ENCODE results near the gene GNA14. TPM values are rescaled to one million over a fixed set of nuclear protein-coding genes. Genes with fewer than 3 reads are reported as not detected.

The GNA14 gene
- total RNA-seq, 1 experiment from 2014 or later: 1.2 TPM

GRCh38 chr9:77672183-77672582 lies 24.1 kb upstream of the GNA14 start:
- no peaks in the 10 kb centered on the region for H4K20me1 ChIP-seq (ENCODE audit: low read length)
- BruUV-seq (replicated peaks): no TSS peak
- no peaks in the 10 kb centered on the region for H3K27me3 ChIP-seq (ENCODE audit: low read length)
- no peaks in the 10 kb centered on the region for H3K79me2 ChIP-seq (ENCODE audit: low read length)
- H3K4me3 ChIP-seq (ENCODE audit: low read length): no peak overlapping the region
- no peak overlapping the region for H3K4me2 ChIP-seq (ENCODE audit: low read length)
- no peak overlapping the region for H2AFZ ChIP-seq (ENCODE audit: low read length)
- no peaks in the 10 kb centered on the region for H3F3A ChIP-seq (ENCODE audit: low read length, unreplicated experiment)
- no peak overlapping the region for H3K9ac ChIP-seq (ENCODE audit: low read length)
- ChIA-PET CTCF (no interaction called here), POLR2A (ENCODE audit: unreplicated experiment) (no interaction called here)
- no peaks in the 10 kb centered on the region for H3K36me3 ChIP-seq (ENCODE audit: low read depth, low read length)
- intact Hi-C loops (cut with micrococcal nuclease): no loop called here
- no peaks in the 10 kb centered on the region for H3K9me2 ChIP-seq (replicated peaks; ENCODE audit: low read length)
- H3K27ac ChIP-seq (ENCODE audit: low read length): no peak overlapping the region
- H3K9me3 ChIP-seq (ENCODE audit: low read length): no peaks in the 10 kb centered on the region
- ATAC-seq: no peak
- no peaks in the 10 kb centered on the region for H3K4me1 ChIP-seq (ENCODE audit: insufficient read depth, low read length)
- TF ChIP-seq EZH2 (IDR thresholded peaks at IDR 0.05; ENCODE audit: low read length, unreplicated experiment) (no peak), EZH2phosphoT487 (IDR thresholded peaks at IDR 0.05; ENCODE audit: borderline replicate concordance, low read length) (no peak), CTCF (conservative IDR thresholded peaks at IDR 0.05; ENCODE audit: low read depth, low read length) (no peak)
- no peak for DNase-seq

GRCh38 chr9:77667151-77667550 lies 19.0 kb upstream of the GNA14 start:
- DNase-seq: no peak
- H4K20me1 ChIP-seq (ENCODE audit: low read length): no peaks in the 10 kb centered on the region

More at GRCh38 chr9:77667151-77667550, 19.0 kb upstream of the GNA14 start:
- no peak for ATAC-seq
- intact Hi-C loops (cut with micrococcal nuclease): no loop called here
- Histone ChIP-seq H3K4me2 (ENCODE audit: low read length) (no peak overlapping the region), H3K9me3 (ENCODE audit: low read length) (no peaks in the 10 kb centered on the region), H3K4me3 (ENCODE audit: low read length) (no peak overlapping the region), H3K27ac (ENCODE audit: low read length) (no peak overlapping the region), H3F3A (ENCODE audit: low read length, unreplicated experiment) (no peaks in the 10 kb centered on the region), H3K36me3 (ENCODE audit: low read depth, low read length) (no peaks in the 10 kb centered on the region), H3K27me3 (ENCODE audit: low read length) (no peaks in the 10 kb centered on the region), H2AFZ (ENCODE audit: low read length) (no peak overlapping the region), H3K79me2 (ENCODE audit: low read length) (no peaks in the 10 kb centered on the region), H3K4me1 (ENCODE audit: insufficient read depth, low read length) (peaks cover 15% of the 10 kb centered on the region), H3K9me2 (replicated peaks; ENCODE audit: low read length) (no peaks in the 10 kb centered on the region), H3K9ac (ENCODE audit: low read length) (no peak overlapping the region)
- ChIA-PET CTCF (no interaction called here), POLR2A (ENCODE audit: unreplicated experiment) (no interaction called here)
- TF ChIP-seq EZH2 (IDR thresholded peaks at IDR 0.05; ENCODE audit: low read length, unreplicated experiment) (no peak), EZH2phosphoT487 (IDR thresholded peaks at IDR 0.05; ENCODE audit: borderline replicate concordance, low read length) (no peak), CTCF (conservative IDR thresholded peaks at IDR 0.05; ENCODE audit: low read depth, low read length) (no peak)
- no TSS peak for BruUV-seq (replicated peaks)

All from PC-3 (cell line).